ENCODE results near the gene SCAMP1.
A peak's percentile ranks its signal among the peaks of the same experiment; 100 is the strongest.
"Not testable (repeated sequence)": the region's sequence is repeated elsewhere in the genome, so short reads cannot be mapped to it uniquely, and the experiment has no call there.

The SCAMP1 gene

GRCh38 chr5:78373231-78373630, 12.8 kb downstream of the SCAMP1 start:
- TF ChIP-seq CTCF (IDR thresholded peaks at IDR 0.05; ENCODE audit: control insufficient read depth, extremely low read depth, insufficient read depth), result no peak
- no peak for DNase-seq (ENCODE audit: low read depth)
- no peak overlapping the region for H3K4me3 ChIP-seq (ENCODE audit: low read depth, low read length)

GRCh38 chr5:78376315-78376714, 15.9 kb downstream of the SCAMP1 start:
- H3K4me3 ChIP-seq (ENCODE audit: low read depth, low read length), result no peak overlapping the region
- TF ChIP-seq CTCF (IDR thresholded peaks at IDR 0.05; ENCODE audit: control insufficient read depth, extremely low read depth, insufficient read depth), result no peak
- DNase-seq (ENCODE audit: low read depth), result no peak

GRCh38 chr5:78377056-78377717, 16.8 kb downstream of the SCAMP1 start:
- peak; percentile 32 for DNase-seq (ENCODE audit: low read depth)
- H3K4me3 ChIP-seq (ENCODE audit: low read depth, low read length), result no peak overlapping the region
- no peak for TF ChIP-seq CTCF (IDR thresholded peaks at IDR 0.05; ENCODE audit: control insufficient read depth, extremely low read depth, insufficient read depth)

GRCh38 chr5:78377718-78378105, 17.3 kb downstream of the SCAMP1 start:
- TF ChIP-seq CTCF (IDR thresholded peaks at IDR 0.05; ENCODE audit: control insufficient read depth, extremely low read depth, insufficient read depth), result no peak
- DNase-seq (ENCODE audit: low read depth), result no peak
- no peak overlapping the region for H3K4me3 ChIP-seq (ENCODE audit: low read depth, low read length)

GRCh38 chr5:78387468-78388153, 27.2 kb downstream of the SCAMP1 start:
- DNase-seq (ENCODE audit: low read depth), result no peak
- no peak overlapping the region for H3K4me3 ChIP-seq (ENCODE audit: low read depth, low read length)
- no peak for TF ChIP-seq CTCF (IDR thresholded peaks at IDR 0.05; ENCODE audit: control insufficient read depth, extremely low read depth, insufficient read depth)

GRCh38 chr5:78391357-78391756, 30.9 kb downstream of the SCAMP1 start:
- DNase-seq (ENCODE audit: low read depth); H3K4me3 ChIP-seq (ENCODE audit: low read depth, low read length): not testable (repeated sequence)

GRCh38 chr5:78397831-78398230, 37.4 kb downstream of the SCAMP1 start:
- no peak overlapping the region for H3K4me3 ChIP-seq (ENCODE audit: low read depth, low read length)
- no peak for TF ChIP-seq CTCF (IDR thresholded peaks at IDR 0.05; ENCODE audit: control insufficient read depth, extremely low read depth, insufficient read depth)
- DNase-seq (ENCODE audit: low read depth), result no peak

Data from LNCaP clone FGC (cell line).